Lung microvascular endothelial cell (primary cell): ENCODE results near the gene CAND1. TPM values are rescaled to one million over a fixed set of nuclear protein-coding genes. Genes with fewer than 3 reads are reported as not detected.

ENCODE experiments used
- DNase-seq, 2 donors: peaks; one replicate each; pipeline versions ENCODE4 v3.0.0 to v3.0.0-alpha.2; 2010; ENCODE audit warnings: low read depth in 2 of 2
- total RNA-seq: library from RNA; depleted of rRNA; stranded (reverse); fragments of >200 nt; gene quantifications from 2 replicates; pipeline ENCODE4 v1.2.1, GENCODE V29; 2014

Gene CAND1
- total RNA-seq, 1 donor from 2014 or later, result 65.1 TPM

DNA sequence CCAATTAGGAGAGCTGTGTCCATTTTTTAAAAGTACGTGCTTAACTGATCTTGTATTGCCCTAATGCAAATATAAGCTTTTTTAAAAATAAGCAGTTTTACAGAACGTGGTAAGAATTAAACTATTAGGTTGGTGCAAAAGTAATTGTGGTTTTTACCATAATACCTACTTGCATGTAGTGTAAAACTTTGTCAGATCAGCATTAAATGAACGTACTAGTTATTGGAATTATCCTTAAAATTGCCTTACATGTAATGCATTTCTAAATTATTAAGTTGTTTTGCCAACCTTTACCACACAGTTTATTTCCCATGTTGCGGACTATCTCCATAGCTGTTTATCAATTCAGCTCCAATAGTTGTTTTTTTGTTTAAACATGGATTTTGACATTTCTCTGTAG is 10.9 kb downstream of the CAND1 start:
- no peak for DNase-seq

- no peak for DNase-seq
Observed at GRCh38 chr12:67280572-67280971, 11.4 kb downstream of the CAND1 start.

- DNase-seq, result no peak
Observed at GRCh38 chr12:67284561-67284960, 15.4 kb downstream of the CAND1 start.

- DNase-seq, result no peak
Observed at GRCh38 chr12:67286257-67286656, 17.1 kb downstream of the CAND1 start.

DNA sequence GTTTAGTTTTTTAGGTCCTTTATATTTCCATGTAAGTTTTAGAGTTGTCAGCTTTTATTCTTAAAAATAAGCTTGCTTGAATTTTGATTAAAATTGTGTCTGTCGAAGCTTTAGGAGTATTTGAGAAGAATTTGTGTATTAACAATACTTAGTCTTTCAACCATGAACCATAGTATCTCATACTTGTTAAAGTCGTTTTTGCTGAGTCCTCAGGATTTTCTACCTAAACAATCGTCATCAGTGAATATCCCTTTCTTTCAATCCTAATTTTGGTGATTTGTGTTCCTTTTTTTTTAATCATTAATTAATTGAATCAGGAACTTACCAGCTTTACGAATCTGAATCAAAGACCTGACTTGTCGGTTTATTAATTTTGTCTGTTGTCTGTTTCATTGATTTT is 18.2 kb downstream of the CAND1 start:
- no peak for DNase-seq

- peak in 1 of 2 donors; percentile 42 for DNase-seq
Observed at GRCh38 chr12:67288561-67288960, 19.4 kb downstream of the CAND1 start.

DNA sequence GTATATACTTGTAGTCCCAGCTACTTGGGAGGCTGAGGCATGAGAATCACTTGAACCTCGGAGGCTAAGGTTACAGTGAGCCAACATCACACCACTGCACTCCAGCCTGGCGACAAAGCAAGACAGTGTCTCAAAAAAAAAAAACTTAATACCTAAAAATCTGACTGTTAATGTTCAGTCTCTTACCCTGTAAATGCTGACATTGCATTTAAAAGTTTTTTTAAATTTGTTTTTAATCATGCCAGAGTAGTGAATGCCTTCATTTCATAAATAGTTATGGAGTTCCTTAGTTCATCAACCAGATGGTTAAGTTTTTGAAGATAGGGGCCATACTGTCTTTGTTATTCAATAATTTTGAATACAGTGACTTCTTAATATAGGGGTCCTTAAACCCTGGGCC is 21.2 kb downstream of the CAND1 start:
- no peak for DNase-seq

- no peak for DNase-seq
Observed at GRCh38 chr12:67299526-67299925, 30.4 kb downstream of the CAND1 start.

GRCh38 chr12:67299926-67300325 is 30.8 kb downstream of the CAND1 start:
- DNase-seq, result no peak

GRCh38 chr12:67302162-67302561 is 33.0 kb downstream of the CAND1 start:
- DNase-seq, result no peak

GRCh38 chr12:67305544-67305943 is 36.4 kb downstream of the CAND1 start:
- DNase-seq, result no peak

- no peak for DNase-seq
Observed at GRCh38 chr12:67306712-67307111, 37.6 kb downstream of the CAND1 start.

- DNase-seq, result no peak
Observed at GRCh38 chr12:67315661-67316060, 46.5 kb downstream of the CAND1 start.

DNA sequence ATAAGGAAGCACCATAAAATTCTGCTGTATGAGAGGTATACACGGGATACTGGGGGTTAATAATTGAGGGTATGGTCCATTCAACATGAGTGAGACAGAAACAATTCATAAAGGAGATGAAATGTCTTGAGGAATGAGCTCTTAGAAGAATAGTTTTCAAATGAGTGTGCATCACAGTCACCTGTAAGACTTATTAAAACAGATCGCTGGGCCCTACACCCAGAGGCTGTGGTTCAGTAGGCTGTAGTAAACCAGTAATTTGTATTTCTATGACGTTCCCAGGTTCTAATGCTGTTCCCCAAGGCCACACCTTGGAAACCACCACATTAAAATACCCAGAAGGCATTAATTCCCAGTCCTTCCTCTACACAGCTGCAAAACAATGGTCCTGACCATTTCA is 49.6 kb downstream of the CAND1 start:
- no peak for DNase-seq

GRCh38 chr12:67319936-67320335 is 50.8 kb downstream of the CAND1 start:
- no peak for DNase-seq

- DNase-seq, result no peak
Observed at GRCh38 chr12:67320614-67321295, 51.6 kb downstream of the CAND1 start.

GRCh38 chr12:67322580-67322979 is 53.4 kb downstream of the CAND1 start:
- DNase-seq, result no peak

DNA sequence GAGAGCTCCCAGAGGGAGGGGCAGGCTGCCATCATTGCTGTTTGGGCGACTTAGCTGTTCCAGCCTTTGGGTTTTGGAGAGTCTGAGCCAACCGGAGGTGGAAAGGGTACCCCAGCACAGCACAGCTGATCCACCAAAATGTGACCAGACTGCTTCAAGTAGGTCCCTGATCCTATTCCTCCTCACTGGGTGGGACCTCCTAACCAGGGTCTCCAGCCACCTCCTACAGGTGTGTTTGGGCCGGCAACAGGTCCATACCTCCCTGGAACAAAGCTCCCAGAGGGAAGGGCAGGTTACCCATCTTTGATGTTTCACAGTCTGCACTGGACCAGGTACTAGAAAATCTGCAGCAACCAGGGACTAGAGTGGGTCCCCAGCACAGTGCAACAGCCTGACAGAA is 53.8 kb downstream of the CAND1 start:
- DNase-seq, result no peak

- no peak for DNase-seq
Observed at GRCh38 chr12:67326637-67327036, 57.5 kb downstream of the CAND1 start.

DNA sequence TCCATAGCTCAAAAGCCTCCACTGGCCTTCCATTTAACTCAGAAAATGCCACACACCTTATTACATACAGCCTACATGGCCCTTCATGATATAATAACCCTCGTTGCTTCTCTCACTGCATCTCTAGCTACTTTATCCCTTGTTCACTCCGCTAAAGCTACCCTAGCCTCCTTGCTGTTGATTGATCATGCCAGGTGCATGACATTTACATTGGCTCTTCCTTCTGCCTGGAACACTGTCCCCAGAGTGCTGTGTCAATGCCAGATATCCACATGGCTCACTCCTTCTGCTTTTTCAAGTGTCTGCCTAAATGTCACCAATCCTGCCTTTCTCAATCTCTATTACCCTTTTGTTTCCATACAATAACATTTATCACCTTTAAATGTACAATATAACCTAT is 58.3 kb downstream of the CAND1 start:
- no peak for DNase-seq

DNA sequence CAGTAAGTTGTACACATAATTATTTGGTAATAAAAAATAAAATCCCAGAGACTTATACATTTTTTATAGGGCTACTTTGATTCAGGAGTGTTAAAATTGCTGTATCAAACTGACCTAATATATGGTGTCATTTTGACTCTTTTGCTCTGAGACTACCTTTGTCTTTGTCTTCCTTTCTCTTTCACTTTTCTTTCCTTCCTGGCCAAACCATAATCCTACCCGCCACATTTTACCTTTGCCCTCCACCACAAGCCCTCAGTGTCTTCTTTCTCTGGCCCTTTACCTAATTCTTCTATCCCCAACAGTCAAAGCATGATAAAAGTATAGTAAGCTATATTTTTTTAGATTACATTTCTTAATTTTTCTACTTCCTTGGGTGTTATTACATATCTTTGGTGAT is 62.0 kb downstream of the CAND1 start:
- no peak for DNase-seq

DNA sequence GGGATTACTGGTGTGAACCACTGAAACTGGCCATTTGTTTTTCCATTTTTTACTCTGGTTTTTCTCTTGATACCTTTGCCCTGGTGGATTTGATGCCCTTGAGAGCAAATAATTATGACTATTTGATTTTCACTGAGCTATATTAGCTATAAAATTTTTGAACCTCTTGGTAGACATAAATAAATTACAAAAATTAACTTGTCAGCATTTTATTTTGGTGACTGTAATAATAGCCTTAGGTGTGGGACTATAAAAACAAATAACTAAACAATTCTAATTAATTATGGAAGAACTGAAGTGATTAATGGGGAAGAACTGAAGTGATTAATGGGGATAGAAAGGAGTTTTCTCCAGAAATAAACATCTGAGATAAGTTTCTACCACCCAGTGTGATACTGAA is 62.7 kb downstream of the CAND1 start:
- no peak for DNase-seq

DNA sequence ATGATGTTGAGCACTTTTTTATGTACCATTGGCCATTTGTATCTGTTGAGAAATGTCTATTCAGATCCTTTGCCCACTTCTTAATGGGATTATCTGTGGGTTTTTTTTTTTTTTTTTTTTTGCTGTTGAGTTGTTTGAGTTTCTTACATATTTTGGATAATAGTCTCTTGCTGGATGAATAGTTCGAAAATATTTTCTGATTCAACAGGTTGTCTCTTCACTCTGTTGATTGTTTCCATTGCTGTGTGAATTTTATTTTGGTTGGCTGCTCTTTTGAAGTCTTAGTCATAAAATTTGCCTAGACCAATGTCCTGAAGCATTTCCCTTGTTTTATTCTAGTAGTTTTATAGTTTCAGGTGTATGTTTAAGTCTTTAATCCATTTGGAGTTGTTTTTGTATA is 64.5 kb downstream of the CAND1 start:
- no peak for DNase-seq

GRCh38 chr12:67338426-67338825 is 69.3 kb downstream of the CAND1 start:
- no peak for DNase-seq
